Body of pancreas (tissue), 4 donors: ENCODE measurements around the gene CBFB.
"Not testable (repeated sequence)": the region's sequence is repeated elsewhere in the genome, so short reads cannot be mapped to it uniquely, and the experiment has no call there.

Experiments
- CTCF ChIP-seq, 7 experiments: fragments of 450-650 bp in 4 of 7; fragments of 200-600 bp in 3 of 7; sonication (generic) in 3 of 7; IDR thresholded peaks; one replicate each; pipeline ENCODE4 v1.5.1; 2016 to 2019; ENCODE audit warnings: antibody characterized with exemption in 7 of 7
- POLR2A ChIP-seq, 3 donors: fragments of 450-650 bp; IDR thresholded peaks; one replicate each; pipeline ENCODE4 v1.6.1; 2016; ENCODE audit warnings: antibody characterized with exemption in 3 of 3, mild to moderate bottlenecking in 2 of 3

- TF ChIP-seq POLR2A, CTCF (IDR thresholded peaks at IDR 0.05): not testable (repeated sequence)
Measured at GRCh38 chr16:66993558-66993957, 35.4 kb upstream of the CBFB start.
